Measurements from ENCODE around the gene BRINP1.

DNA sequence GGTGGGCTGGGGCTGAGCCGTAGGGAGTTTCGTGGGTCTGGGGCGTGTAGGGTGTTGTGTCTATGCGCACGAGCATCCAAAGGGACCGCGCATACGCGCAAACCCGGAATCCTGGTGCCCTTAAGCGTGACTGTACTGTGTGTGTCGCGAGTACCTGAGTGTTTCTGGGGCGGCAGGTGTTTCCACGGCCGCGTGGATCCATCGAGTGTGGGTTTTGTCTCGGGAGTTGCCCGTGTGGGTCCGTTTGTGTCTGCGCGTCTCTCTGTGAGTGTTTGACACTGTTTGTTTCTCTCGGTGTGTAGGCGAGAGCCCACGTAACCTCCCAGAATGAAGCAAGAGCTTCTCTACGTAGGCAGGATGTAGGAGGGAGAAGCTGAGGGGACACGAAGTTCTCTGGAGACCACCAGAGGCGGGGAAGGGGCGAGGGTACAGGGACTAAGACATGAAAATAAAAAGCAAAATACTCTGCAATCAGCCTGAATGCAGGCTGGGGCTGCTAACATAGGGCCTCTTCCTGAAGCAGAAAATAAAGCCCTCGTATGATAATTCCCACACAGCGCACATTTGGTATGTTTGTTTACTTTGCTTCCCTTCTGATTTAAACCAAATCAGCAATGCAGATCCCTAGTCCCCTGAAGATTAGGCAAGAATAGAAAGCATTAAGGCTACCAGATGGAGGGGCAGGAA is 588 bp upstream of the BRINP1 start:
- TF ChIP-seq, protein P1, sequence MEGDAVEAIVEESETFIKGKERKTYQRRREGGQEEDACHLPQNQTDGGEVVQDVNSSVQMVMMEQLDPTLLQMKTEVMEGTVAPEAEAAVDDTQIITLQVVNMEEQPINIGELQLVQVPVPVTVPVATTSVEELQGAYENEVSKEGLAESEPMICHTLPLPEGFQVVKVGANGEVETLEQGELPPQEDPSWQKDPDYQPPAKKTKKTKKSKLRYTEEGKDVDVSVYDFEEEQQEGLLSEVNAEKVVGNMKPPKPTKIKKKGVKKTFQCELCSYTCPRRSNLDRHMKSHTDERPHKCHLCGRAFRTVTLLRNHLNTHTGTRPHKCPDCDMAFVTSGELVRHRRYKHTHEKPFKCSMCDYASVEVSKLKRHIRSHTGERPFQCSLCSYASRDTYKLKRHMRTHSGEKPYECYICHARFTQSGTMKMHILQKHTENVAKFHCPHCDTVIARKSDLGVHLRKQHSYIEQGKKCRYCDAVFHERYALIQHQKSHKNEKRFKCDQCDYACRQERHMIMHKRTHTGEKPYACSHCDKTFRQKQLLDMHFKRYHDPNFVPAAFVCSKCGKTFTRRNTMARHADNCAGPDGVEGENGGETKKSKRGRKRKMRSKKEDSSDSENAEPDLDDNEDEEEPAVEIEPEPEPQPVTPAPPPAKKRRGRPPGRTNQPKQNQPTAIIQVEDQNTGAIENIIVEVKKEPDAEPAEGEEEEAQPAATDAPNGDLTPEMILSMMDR (conservative IDR thresholded peaks at IDR 0.05; ENCODE audit: low read length), result no peak
- no peak for TF ChIP-seq EZH2phosphoT487 (IDR thresholded peaks at IDR 0.05; ENCODE audit: borderline replicate concordance, low read depth, low read length)

Measured in OCI-LY7 (cell line).